Endodermal cell (in vitro differentiated cells): ENCODE results near the gene ERBB4. TPM values are rescaled to one million over a fixed set of nuclear protein-coding genes. Genes with fewer than 3 reads are reported as not detected.

Source experiments
- DNase-seq: peaks from one replicate; pipeline ENCODE4 v3.0.0-alpha.2; 2017
- H3K27ac ChIP-seq: 2 replicates; pipeline ENCODE4 v1.5.1; 2013; ENCODE audit warnings: mild to moderate bottlenecking, low read depth, low read length, moderate library complexity
- H3K27me3 ChIP-seq: 2 replicates; pipeline ENCODE4 v1.6.1; 2013; ENCODE audit warnings: mild to moderate bottlenecking, low read length, moderate library complexity; ENCODE audit not compliant: insufficient read depth, control insufficient read depth, poor library complexity, severe bottlenecking
- H3K36me3 ChIP-seq: 2 replicates; pipeline ENCODE4 v1.7.0; 2013; ENCODE audit warnings: mild to moderate bottlenecking, low read length, moderate library complexity; ENCODE audit not compliant: control insufficient read depth, insufficient read depth
- H3K4me1 ChIP-seq: one replicate; pipeline ENCODE4 v1.7.0; 2013; ENCODE audit warnings: low read length; ENCODE audit not compliant: control insufficient read depth, insufficient read depth
- H3K4me3 ChIP-seq: 2 replicates; pipeline ENCODE4 v1.5.1; 2013; ENCODE audit warnings: mild to moderate bottlenecking, low read length, moderate library complexity
- H3K9ac ChIP-seq: 2 replicates; pipeline ENCODE4 v1.6.1; 2013; ENCODE audit warnings: mild to moderate bottlenecking, low read length, moderate library complexity; ENCODE audit not compliant: poor library complexity, severe bottlenecking; ENCODE audit errors: extremely low read depth
- H3K9me3 ChIP-seq: 2 replicates; pipeline ENCODE4 v1.6.1; 2013; ENCODE audit warnings: mild to moderate bottlenecking, low read length, moderate library complexity; ENCODE audit not compliant: control insufficient read depth
- H3K27ac Mint-ChIP-seq: 2 replicates; pipeline ENCODE4 v1.8.0; 2020; ENCODE audit warnings: mixed read lengths
- H3K27me3 Mint-ChIP-seq: 2 replicates; pipeline ENCODE4 v1.8.0; 2021; ENCODE audit warnings: mild to moderate bottlenecking, mixed read lengths; ENCODE audit not compliant: insufficient read depth
- H3K36me3 Mint-ChIP-seq: 2 replicates; pipeline ENCODE4 v1.8.0; 2020; ENCODE audit warnings: low read depth, mixed read lengths
- H3K4me1 Mint-ChIP-seq: 2 replicates; pipeline ENCODE4 v1.8.0; 2020; ENCODE audit warnings: mixed read lengths
- H3K4me3 Mint-ChIP-seq: 2 replicates; pipeline ENCODE4 v1.8.0; 2020; ENCODE audit warnings: mild to moderate bottlenecking, moderate library complexity, mixed read lengths
- H3K9me3 Mint-ChIP-seq: 2 replicates; pipeline ENCODE4 v1.8.0; 2020; ENCODE audit warnings: mild to moderate bottlenecking, mixed read lengths
- WGBS, 2 experiments: methylation state at CpG; one replicate each; pipeline versions ENCODE4 v1.1.5 to v1.1.7; 2013; ENCODE audit warnings: missing lambda C conversion rate in 2 of 2, mixed read lengths in 1 of 2; ENCODE audit not compliant: insufficient coverage in 1 of 2, insufficient read length in 1 of 2; 5-methylcytosine and 5-hydroxymethylcytosine counted together
- total RNA-seq, 2 donors: library from RNA; stranded (reverse); fragmentation: NEBNext Ultra II Directional in 1 of 2; extraction: Animal tissue kit (Norgen Biotek cat#: 25700) in 1 of 2; gene quantifications; 2 replicates in 1 of 2; 3 replicates in 1 of 2; pipeline ENCODE4 v1.2.1, GENCODE V29; 2021
- TF ChIP-seq, protein P1 (sequence below): fragments of 200-600 bp; sonication (generic); conservative IDR thresholded peaks from 2 replicates; pipeline ENCODE4 v1.5.0; 2021; ENCODE audit warnings: antibody characterized with exemption, mild to moderate bottlenecking

ERBB4 gene
- total RNA-seq, 2 donors from 2014 or later: 154 to 158 TPM

DNA sequence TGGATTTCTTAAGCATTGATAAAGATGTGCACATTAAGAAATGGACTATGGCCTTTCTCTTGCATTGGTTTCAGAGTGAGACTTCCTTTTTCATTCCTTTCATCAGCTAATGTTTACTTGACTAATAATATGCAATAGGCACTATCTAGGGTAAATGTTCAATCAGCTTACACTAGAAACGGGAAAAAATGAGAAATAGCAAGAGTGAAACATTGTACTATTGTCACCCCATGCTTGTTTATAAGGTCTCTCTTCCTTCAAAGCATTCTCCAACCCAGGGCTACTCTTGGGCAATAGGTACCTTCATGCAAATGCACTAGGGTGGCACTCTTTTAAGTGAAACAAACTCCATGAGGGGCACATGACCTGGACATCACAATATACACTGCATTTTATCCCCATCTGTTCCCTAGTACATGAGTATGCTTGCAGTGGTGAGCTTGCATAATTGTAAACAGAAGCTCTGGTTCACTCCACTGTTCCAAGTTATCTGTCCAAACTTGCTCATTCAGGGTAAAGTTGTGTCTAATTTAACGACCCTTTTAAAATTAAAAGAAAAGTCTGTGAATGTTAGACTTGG lies 402.3 kb downstream of the ERBB4 start:
- Mint-ChIP-seq H3K4me3 (no peak overlapping the region), H3K9me3 (no peaks in the 10 kb centered on the region), H3K27ac (no peak overlapping the region), H3K36me3 (no peaks in the 10 kb centered on the region), H3K4me1 (peaks cover 9% of the 10 kb centered on the region), H3K27me3 (peaks cover 3% of the 10 kb centered on the region)
- Histone ChIP-seq H3K27me3 (peaks cover 5% of the 10 kb centered on the region), H3K27ac (no peak overlapping the region), H3K9ac (no peak overlapping the region), H3K4me3 (no peak overlapping the region), H3K36me3 (no peaks in the 10 kb centered on the region), H3K9me3 (no peaks in the 10 kb centered on the region), H3K4me1 (no peaks in the 10 kb centered on the region)
- TF ChIP-seq, protein P1, sequence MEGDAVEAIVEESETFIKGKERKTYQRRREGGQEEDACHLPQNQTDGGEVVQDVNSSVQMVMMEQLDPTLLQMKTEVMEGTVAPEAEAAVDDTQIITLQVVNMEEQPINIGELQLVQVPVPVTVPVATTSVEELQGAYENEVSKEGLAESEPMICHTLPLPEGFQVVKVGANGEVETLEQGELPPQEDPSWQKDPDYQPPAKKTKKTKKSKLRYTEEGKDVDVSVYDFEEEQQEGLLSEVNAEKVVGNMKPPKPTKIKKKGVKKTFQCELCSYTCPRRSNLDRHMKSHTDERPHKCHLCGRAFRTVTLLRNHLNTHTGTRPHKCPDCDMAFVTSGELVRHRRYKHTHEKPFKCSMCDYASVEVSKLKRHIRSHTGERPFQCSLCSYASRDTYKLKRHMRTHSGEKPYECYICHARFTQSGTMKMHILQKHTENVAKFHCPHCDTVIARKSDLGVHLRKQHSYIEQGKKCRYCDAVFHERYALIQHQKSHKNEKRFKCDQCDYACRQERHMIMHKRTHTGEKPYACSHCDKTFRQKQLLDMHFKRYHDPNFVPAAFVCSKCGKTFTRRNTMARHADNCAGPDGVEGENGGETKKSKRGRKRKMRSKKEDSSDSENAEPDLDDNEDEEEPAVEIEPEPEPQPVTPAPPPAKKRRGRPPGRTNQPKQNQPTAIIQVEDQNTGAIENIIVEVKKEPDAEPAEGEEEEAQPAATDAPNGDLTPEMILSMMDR: no peak
- 82% methylated on average over 2 of the region's 2 CpGs; no CpG with 5 or more reads in 1 of the 2 experiments for WGBS, 2 experiments
- DNase-seq: no peak

DNA sequence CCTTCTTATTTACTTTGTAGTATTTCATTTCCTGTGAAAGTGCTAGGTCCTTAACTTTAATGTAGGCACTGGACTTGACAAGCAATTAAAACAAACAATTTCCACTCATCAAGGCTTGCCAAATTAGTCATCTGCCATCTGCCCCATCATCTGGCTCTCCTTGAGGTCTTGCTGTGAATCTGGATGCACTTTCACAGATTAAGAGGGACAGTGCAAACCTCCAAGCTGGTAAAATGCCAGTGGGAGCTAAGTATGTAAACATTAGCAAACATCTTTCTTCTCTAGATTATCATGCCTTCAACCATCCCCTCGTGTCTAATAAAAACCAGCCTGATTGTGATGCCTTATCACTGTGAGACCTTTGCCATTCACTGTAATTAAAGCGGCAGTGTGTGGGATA lies 402.9 kb downstream of the ERBB4 start:
- TF ChIP-seq, protein P1: no peak
- peaks cover 9% of the 10 kb centered on the region for H3K4me1 Mint-ChIP-seq
- WGBS, 2 experiments: 88% methylated on average over 2 of the region's 2 CpGs; no CpG with 5 or more reads in 1 of the 2 experiments
- H3K27me3 Mint-ChIP-seq: peaks cover 3% of the 10 kb centered on the region
- H3K36me3 ChIP-seq: no peaks in the 10 kb centered on the region
- H3K27me3 ChIP-seq: peaks cover 5% of the 10 kb centered on the region
- H3K4me1 ChIP-seq: no peaks in the 10 kb centered on the region
- H3K4me3 ChIP-seq: no peak overlapping the region
- no peaks in the 10 kb centered on the region for H3K36me3 Mint-ChIP-seq
- no peak overlapping the region for H3K27ac ChIP-seq
- no peak for DNase-seq
- no peaks in the 10 kb centered on the region for H3K9me3 Mint-ChIP-seq
- H3K9ac ChIP-seq: no peak overlapping the region
- no peak overlapping the region for H3K4me3 Mint-ChIP-seq
- no peaks in the 10 kb centered on the region for H3K9me3 ChIP-seq
- H3K27ac Mint-ChIP-seq: no peak overlapping the region

DNA sequence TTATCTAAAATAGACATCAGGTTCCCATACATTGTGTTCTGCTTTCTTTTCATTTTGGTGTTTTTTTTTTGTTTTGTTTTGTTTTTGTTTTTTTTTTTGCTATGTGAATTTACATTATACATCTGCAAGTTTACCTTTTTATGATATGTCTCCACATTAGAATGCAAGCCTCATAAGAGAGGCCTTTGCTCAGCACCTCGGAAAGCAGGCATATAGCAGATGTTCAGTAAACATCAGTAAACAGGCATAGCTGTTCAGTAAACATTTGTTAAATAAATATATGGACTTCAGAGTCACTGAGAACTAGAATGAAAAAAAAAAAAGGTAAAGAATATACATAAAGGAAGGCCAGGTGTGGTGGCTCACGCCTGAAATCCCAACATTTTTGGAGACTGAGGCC lies 405.3 kb downstream of the ERBB4 start:
- DNase-seq: no peak
- 93 to 100% methylated on average over 1 to 2 of the region's 2 CpGs for WGBS, 2 experiments
- Mint-ChIP-seq H3K36me3 (no peaks in the 10 kb centered on the region), H3K27me3 (peaks cover 2% of the 10 kb centered on the region), H3K4me3 (no peak overlapping the region), H3K9me3 (no peaks in the 10 kb centered on the region), H3K4me1 (peaks cover 9% of the 10 kb centered on the region), H3K27ac (no peak overlapping the region)
- Histone ChIP-seq H3K4me3 (no peak overlapping the region), H3K27me3 (peaks cover 3% of the 10 kb centered on the region), H3K9me3 (no peaks in the 10 kb centered on the region), H3K27ac (no peak overlapping the region), H3K4me1 (no peaks in the 10 kb centered on the region), H3K36me3 (no peaks in the 10 kb centered on the region), H3K9ac (no peak overlapping the region)
- TF ChIP-seq, protein P1: no peak
